Smooth muscle cell (in vitro differentiated cells): Measurements from ENCODE around the gene PHAF1. TPM values are rescaled to one million over a fixed set of nuclear protein-coding genes. Genes with fewer than 3 reads are reported as not detected.
A peak's percentile ranks its signal among the peaks of the same experiment; 100 is the strongest.

Experiments used
- DNase-seq: peaks from one replicate; lab custom pipeline; 2025; ENCODE audit not compliant: unreplicated experiment; lab: John Stamatoyannopoulos, UW
- H2AFZ ChIP-seq: fragments of 200-600 bp; sonication (generic); 2 replicates; pipeline ENCODE4 v1.6.0; 2016; ENCODE audit warnings: antibody characterized with exemption, low read depth, mild to moderate bottlenecking
- H3F3A ChIP-seq: fragments of 200-600 bp; sonication (generic); 2 replicates; pipeline ENCODE4 v1.6.0; 2017; ENCODE audit warnings: antibody characterized with exemption, low read depth
- H3K27ac ChIP-seq: fragments of 200-600 bp; sonication (generic); 2 replicates; pipeline ENCODE4 v1.5.1; 2016; ENCODE audit warnings: low read depth, mild to moderate bottlenecking
- H3K27me3 ChIP-seq: fragments of 200-600 bp; sonication (generic); 2 replicates; pipeline ENCODE4 v1.6.1; 2016; ENCODE audit warnings: low read depth, mild to moderate bottlenecking
- H3K36me3 ChIP-seq: fragments of 200-600 bp; sonication (generic); 2 replicates; pipeline ENCODE4 v1.5.1; 2016; ENCODE audit warnings: low read depth
- H3K4me1 ChIP-seq: fragments of 200-600 bp; sonication (generic); 2 replicates; pipeline ENCODE4 v1.5.1; 2016; ENCODE audit warnings: low read depth
- H3K4me2 ChIP-seq: fragments of 200-600 bp; sonication (generic); 2 replicates; pipeline ENCODE4 v1.6.0; 2016; ENCODE audit warnings: mild to moderate bottlenecking
- H3K4me3 ChIP-seq: fragments of 200-600 bp; sonication (generic); 2 replicates; pipeline ENCODE4 v1.5.1; 2016; ENCODE audit warnings: mild to moderate bottlenecking
- H3K79me2 ChIP-seq: fragments of 200-600 bp; sonication (generic); 2 replicates; pipeline ENCODE4 v1.6.0; 2016; ENCODE audit warnings: low read depth, mild to moderate bottlenecking
- H3K9ac ChIP-seq: fragments of 200-600 bp; sonication (generic); 2 replicates; pipeline ENCODE4 v1.6.0; 2016; ENCODE audit warnings: low read depth
- H3K9me3 ChIP-seq: fragments of 200-600 bp; sonication (generic); replicated peaks from 2 replicates; pipeline ENCODE4 v1.5.1; 2016; ENCODE audit warnings: low read depth
- H4K20me1 ChIP-seq: fragments of 200-600 bp; sonication (generic); 2 replicates; pipeline ENCODE4 v1.6.0; 2016; ENCODE audit warnings: low read depth
- WGBS: methylation state at CpG from one replicate; pipeline ENCODE4 v1.1.7; 2016; ENCODE audit warnings: low lambda C conversion rate; 5-methylcytosine and 5-hydroxymethylcytosine counted together
- polyA plus RNA-seq: library from polyadenylated mRNA; unstranded; fragments of >200 nt; fragmentation: Nextera tagmentation; extraction: Ambion mirVana; gene quantifications from 2 replicates; pipeline ENCODE4 v1.2.1, GENCODE V29; 2016
- total RNA-seq: library from RNA; depleted of rRNA; stranded (reverse); fragments of >200 nt; gene quantifications from 2 replicates; pipeline ENCODE4 v1.2.3, GENCODE V29; 2014
- TF ChIP-seq, protein P1 (sequence below): fragments of 200-600 bp; sonication (generic); IDR thresholded peaks from 2 replicates; pipeline ENCODE4 v1.5.1; 2017; ENCODE audit warnings: borderline replicate concordance, mild to moderate bottlenecking, antibody characterized with exemption; ENCODE audit not compliant: insufficient read depth, poor library complexity, severe bottlenecking

Gene PHAF1
- total and polyA plus RNA-seq, 2 experiments from 2014 or later = 15.5 TPM

DNA sequence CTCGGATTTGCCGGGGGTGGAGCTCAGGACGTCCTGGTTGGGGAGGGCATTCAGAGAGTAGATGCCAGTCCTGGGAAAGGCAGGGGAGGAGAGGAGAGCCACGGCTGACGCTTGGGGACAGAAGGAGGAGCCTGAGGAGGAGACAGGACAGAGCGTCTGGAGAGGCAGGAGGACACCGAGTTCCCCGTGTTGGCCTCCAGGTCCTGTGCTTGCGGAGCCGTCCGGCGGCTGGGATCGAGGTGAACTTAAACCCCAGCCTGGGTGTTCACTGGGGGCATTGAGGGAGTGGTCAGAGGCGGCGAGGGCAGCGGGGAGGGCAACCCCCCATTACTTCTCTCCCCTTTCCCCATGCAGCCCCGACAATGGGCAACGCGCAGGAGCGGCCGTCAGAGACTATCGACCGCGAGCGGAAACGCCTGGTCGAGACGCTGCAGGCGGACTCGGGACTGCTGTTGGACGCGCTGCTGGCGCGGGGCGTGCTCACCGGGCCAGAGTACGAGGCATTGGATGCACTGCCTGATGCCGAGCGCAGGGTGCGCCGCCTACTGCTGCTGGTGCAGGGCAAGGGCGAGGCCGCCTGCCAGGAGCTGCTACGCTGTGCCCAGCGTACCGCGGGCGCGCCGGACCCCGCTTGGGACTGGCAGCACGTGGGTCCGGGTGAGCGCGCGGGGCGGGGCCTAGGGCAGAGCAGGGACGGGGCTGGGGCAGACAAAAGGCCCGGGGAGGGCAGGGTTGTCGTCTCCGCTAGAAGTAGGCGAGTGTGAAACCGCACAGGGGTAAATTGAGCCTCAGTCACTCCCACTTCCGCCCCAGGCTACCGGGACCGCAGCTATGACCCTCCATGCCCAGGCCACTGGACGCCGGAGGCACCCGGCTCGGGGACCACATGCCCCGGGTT is 64.3 kb downstream of the PHAF1 start:
- WGBS = 4% methylated on average over 56 of the region's 71 CpGs
- no peak overlapping the region for H2AFZ ChIP-seq

DNA sequence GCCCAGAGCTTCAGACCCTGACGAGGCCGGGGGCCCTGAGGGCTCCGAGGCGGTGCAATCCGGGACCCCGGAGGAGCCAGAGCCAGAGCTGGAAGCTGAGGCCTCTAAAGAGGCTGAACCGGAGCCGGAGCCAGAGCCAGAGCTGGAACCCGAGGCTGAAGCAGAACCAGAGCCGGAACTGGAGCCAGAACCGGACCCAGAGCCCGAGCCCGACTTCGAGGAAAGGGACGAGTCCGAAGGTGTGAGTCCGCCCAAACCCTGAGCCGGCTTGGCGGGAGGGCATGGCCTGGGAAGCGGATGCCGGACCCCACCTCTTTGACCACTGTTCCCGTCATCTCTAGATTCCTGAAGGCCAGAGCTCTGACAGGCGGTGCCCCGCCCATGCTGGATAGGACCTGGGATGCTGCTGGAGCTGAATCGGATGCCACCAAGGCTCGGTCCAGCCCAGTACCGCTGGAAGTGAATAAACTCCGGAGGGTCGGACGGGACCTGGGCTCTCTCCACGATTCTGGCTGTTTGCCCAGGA is 65.0 kb downstream of the PHAF1 start:
- Histone ChIP-seq H3F3A (peaks cover 4% of the 10 kb centered on the region), H4K20me1 (peaks cover 33% of the 10 kb centered on the region), H3K9me3 (no peaks in the 10 kb centered on the region), H3K79me2 (no peaks in the 10 kb centered on the region), H3K9ac (no peak overlapping the region), H3K4me2 (peak overlapping the region; percentile 82), H3K4me1 (peaks cover 16% of the 10 kb centered on the region), H3K27ac (no peak overlapping the region), H3K36me3 (no peaks in the 10 kb centered on the region), H2AFZ (no peak overlapping the region), H3K27me3 (no peaks in the 10 kb centered on the region), H3K4me3 (peak overlapping the region; percentile 47)
- TF ChIP-seq, protein P1, sequence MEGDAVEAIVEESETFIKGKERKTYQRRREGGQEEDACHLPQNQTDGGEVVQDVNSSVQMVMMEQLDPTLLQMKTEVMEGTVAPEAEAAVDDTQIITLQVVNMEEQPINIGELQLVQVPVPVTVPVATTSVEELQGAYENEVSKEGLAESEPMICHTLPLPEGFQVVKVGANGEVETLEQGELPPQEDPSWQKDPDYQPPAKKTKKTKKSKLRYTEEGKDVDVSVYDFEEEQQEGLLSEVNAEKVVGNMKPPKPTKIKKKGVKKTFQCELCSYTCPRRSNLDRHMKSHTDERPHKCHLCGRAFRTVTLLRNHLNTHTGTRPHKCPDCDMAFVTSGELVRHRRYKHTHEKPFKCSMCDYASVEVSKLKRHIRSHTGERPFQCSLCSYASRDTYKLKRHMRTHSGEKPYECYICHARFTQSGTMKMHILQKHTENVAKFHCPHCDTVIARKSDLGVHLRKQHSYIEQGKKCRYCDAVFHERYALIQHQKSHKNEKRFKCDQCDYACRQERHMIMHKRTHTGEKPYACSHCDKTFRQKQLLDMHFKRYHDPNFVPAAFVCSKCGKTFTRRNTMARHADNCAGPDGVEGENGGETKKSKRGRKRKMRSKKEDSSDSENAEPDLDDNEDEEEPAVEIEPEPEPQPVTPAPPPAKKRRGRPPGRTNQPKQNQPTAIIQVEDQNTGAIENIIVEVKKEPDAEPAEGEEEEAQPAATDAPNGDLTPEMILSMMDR = no peak
- 85% methylated on average over 31 of the region's 31 CpGs for WGBS
- no peak for DNase-seq

More for the DNA sequence above, 64.3 kb downstream of the PHAF1 start:
- peak overlapping the region; percentile 10 for H3K27ac ChIP-seq
- H3K27me3 ChIP-seq = no peaks in the 10 kb centered on the region
- peak overlapping the region; percentile 47 for H3K4me3 ChIP-seq
- no peaks in the 10 kb centered on the region for H3K79me2 ChIP-seq
- peak overlapping the region; percentile 82 for H3K4me2 ChIP-seq
- H3F3A ChIP-seq = peaks cover 7% of the 10 kb centered on the region
- no peaks in the 10 kb centered on the region for H3K36me3 ChIP-seq
- peak; percentile 67 for DNase-seq
- peaks cover 27% of the 10 kb centered on the region for H4K20me1 ChIP-seq
- no peaks in the 10 kb centered on the region for H3K9me3 ChIP-seq
- TF ChIP-seq, protein P1 = no peak
- peaks cover 23% of the 10 kb centered on the region for H3K4me1 ChIP-seq
- no peak overlapping the region for H3K9ac ChIP-seq

DNA sequence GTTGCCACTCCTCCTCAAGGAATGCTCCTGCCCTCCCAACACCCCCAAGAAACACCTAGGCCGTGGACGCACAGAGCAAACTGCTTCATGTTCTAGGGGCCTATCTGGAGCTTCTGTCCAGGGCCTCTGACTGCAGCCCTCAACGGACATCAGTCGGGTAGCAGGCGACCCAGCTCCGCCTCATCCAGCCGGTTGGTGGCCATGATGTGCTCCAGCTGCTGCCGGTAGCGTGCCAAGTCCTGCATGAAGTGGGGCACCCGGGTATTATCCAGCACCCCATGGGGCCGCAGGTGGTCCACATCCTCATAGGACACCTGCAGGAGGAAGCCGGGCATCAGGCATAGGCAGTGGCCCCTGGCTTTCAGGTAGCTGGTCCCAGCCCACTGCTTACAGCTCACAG is 66.9 kb downstream of the PHAF1 start:
- Histone ChIP-seq H3K4me1 (peaks cover 5% of the 10 kb centered on the region), H3K9ac (no peak overlapping the region), H4K20me1 (peaks cover 43% of the 10 kb centered on the region), H3K9me3 (no peaks in the 10 kb centered on the region), H3K27ac (no peak overlapping the region), H2AFZ (no peak overlapping the region), H3K36me3 (no peaks in the 10 kb centered on the region), H3F3A (no peaks in the 10 kb centered on the region), H3K4me3 (no peak overlapping the region), H3K4me2 (no peak overlapping the region), H3K27me3 (no peaks in the 10 kb centered on the region), H3K79me2 (no peaks in the 10 kb centered on the region)
- TF ChIP-seq, protein P1 = no peak
- 93% methylated on average over 12 of the region's 12 CpGs for WGBS
- DNase-seq = no peak
